H9 (cell line): ENCODE data around the gene HBD. TPM values are rescaled to one million over a fixed set of nuclear protein-coding genes. Genes with fewer than 3 reads are reported as not detected.

ENCODE experiments used
- DNase-seq: peaks from one replicate; pipeline ENCODE4 v3.0.0-alpha.2; 2017
- H2AFZ ChIP-seq: one replicate; pipeline ENCODE4 v1.6.1; 2013; ENCODE audit warnings: mild to moderate bottlenecking, low read length, control low read depth, moderate library complexity
- H2AK5ac ChIP-seq: 2 replicates; pipeline ENCODE4 v1.6.1; 2013; ENCODE audit warnings: low read length, control low read depth, mixed read lengths; ENCODE audit not compliant: insufficient read length
- H2BK120ac ChIP-seq: one replicate; pipeline ENCODE4 v1.6.1; 2013; ENCODE audit warnings: low read depth, mild to moderate bottlenecking, low read length, control low read depth, inconsistent platforms; ENCODE audit not compliant: poor library complexity, severe bottlenecking
- H2BK12ac ChIP-seq: 2 replicates; pipeline ENCODE4 v1.6.1; 2013; ENCODE audit warnings: low read length, control low read depth, mixed read lengths, low read depth; ENCODE audit not compliant: insufficient read length
- H2BK15ac ChIP-seq: 2 replicates; pipeline ENCODE4 v1.6.1; 2013; ENCODE audit warnings: low read depth, low read length, control low read depth
- H2BK20ac ChIP-seq: one replicate; pipeline ENCODE4 v1.6.1; 2013; ENCODE audit warnings: low read depth, mild to moderate bottlenecking, low read length, control low read depth, inconsistent platforms; ENCODE audit not compliant: poor library complexity, severe bottlenecking
- H2BK5ac ChIP-seq: 2 replicates; pipeline ENCODE4 v1.6.1; 2013; ENCODE audit warnings: low read length, control low read depth, mixed read lengths; ENCODE audit not compliant: insufficient read length
- H3K14ac ChIP-seq: 2 replicates; pipeline ENCODE4 v1.6.1; 2013; ENCODE audit warnings: low read length, control low read depth; ENCODE audit not compliant: insufficient read depth
- H3K18ac ChIP-seq: 2 replicates; pipeline ENCODE4 v1.6.1; 2013; ENCODE audit warnings: low read depth, mild to moderate bottlenecking, mixed read lengths, low read length, control low read depth; ENCODE audit not compliant: insufficient read length
- H3K23ac ChIP-seq: 2 replicates; pipeline ENCODE4 v1.6.1; 2013; ENCODE audit warnings: low read length, control low read depth, mixed read lengths, low read depth; ENCODE audit not compliant: insufficient read length
- H3K23me2 ChIP-seq: 2 replicates; pipeline ENCODE4 v1.6.1; 2013; ENCODE audit warnings: low read depth, mild to moderate bottlenecking, mixed read lengths, low read length, control low read depth; ENCODE audit not compliant: insufficient read length, poor library complexity, severe bottlenecking
- H3K27ac ChIP-seq: 2 replicates; pipeline ENCODE4 v1.5.1; 2013; ENCODE audit warnings: low read length, control low read depth, mixed read lengths, low read depth; ENCODE audit not compliant: insufficient read length
- H3K27me3 ChIP-seq: 2 replicates; pipeline ENCODE4 v1.6.1; 2013; ENCODE audit warnings: low read length, control low read depth, inconsistent platforms; ENCODE audit not compliant: insufficient read depth
- H3K4ac ChIP-seq: 2 replicates; pipeline ENCODE4 v1.6.1; 2013; ENCODE audit warnings: low read depth, mild to moderate bottlenecking, control low read depth, inconsistent platforms, low read length, moderate library complexity
- H3K4me1 ChIP-seq: 2 replicates; pipeline ENCODE4 v1.6.1; 2013; ENCODE audit warnings: low read length, control low read depth, inconsistent platforms; ENCODE audit not compliant: insufficient read depth
- H3K4me2 ChIP-seq: 2 replicates; pipeline ENCODE4 v1.6.1; 2013; ENCODE audit warnings: low read length, control low read depth, mixed read lengths; ENCODE audit not compliant: insufficient read length, insufficient read depth
- H3K56ac ChIP-seq: 2 replicates; pipeline ENCODE4 v1.6.1; 2013; ENCODE audit warnings: low read depth, mild to moderate bottlenecking, mixed read lengths, low read length, control low read depth; ENCODE audit not compliant: insufficient read length
- H3K79me1 ChIP-seq: 2 replicates; pipeline ENCODE4 v1.6.1; 2013; ENCODE audit warnings: low read depth, mild to moderate bottlenecking, moderate library complexity, low read length, control low read depth, inconsistent platforms; ENCODE audit not compliant: insufficient read depth, poor library complexity, severe bottlenecking
- H3K79me2 ChIP-seq: 2 replicates; pipeline ENCODE4 v1.6.1; 2013; ENCODE audit warnings: low read length, control low read depth, inconsistent platforms; ENCODE audit not compliant: insufficient read depth
- H3K9ac ChIP-seq: 2 replicates; pipeline ENCODE4 v1.6.1; 2013; ENCODE audit warnings: low read length, control low read depth, mixed read lengths; ENCODE audit not compliant: insufficient read length; ENCODE audit errors: extremely low read depth
- H3K9me3 ChIP-seq: one replicate; pipeline ENCODE4 v1.6.1; 2013; ENCODE audit warnings: low read depth, low read length, inconsistent platforms; ENCODE audit not compliant: control insufficient read depth
- H3T11ph ChIP-seq: one replicate; pipeline ENCODE4 v1.6.1; 2013; ENCODE audit warnings: mild to moderate bottlenecking, low read length, control low read depth, inconsistent platforms
- H4K20me1 ChIP-seq: one replicate; pipeline ENCODE4 v1.6.1; 2013; ENCODE audit not compliant: control insufficient read depth, insufficient read length, insufficient read depth
- H4K5ac ChIP-seq: 2 replicates; pipeline ENCODE4 v1.6.1; 2013; ENCODE audit warnings: low read depth, mild to moderate bottlenecking, mixed read lengths, low read length, control low read depth; ENCODE audit not compliant: insufficient read length
- H4K8ac ChIP-seq: replicated peaks from 2 replicates; pipeline ENCODE4 v1.6.1; 2013; ENCODE audit warnings: low read length, control low read depth, mixed read lengths, low read depth; ENCODE audit not compliant: insufficient read length
- H4K91ac ChIP-seq: 2 replicates; pipeline ENCODE4 v1.6.1; 2013; ENCODE audit warnings: low read depth, mild to moderate bottlenecking, moderate library complexity, mixed read lengths, low read length, control low read depth; ENCODE audit not compliant: insufficient read length
- H3K27ac Mint-ChIP-seq, 3 experiments: 2 replicates in 2 of 3; 3 replicates in 1 of 3; pipeline ENCODE4 v1.8.0; 2020 to 2021; ENCODE audit warnings: mixed read lengths in 3 of 3, mild to moderate bottlenecking in 1 of 3, moderate library complexity in 1 of 3
- H3K27me3 Mint-ChIP-seq: 2 replicates; pipeline ENCODE4 v1.8.0; 2021; ENCODE audit warnings: low read depth, mild to moderate bottlenecking, moderate library complexity, mixed read lengths
- H3K36me3 Mint-ChIP-seq, 3 experiments: 2 replicates in 2 of 3; 3 replicates in 1 of 3; pipeline ENCODE4 v1.8.0; 2020 to 2021; ENCODE audit warnings: low read depth in 3 of 3, mixed read lengths in 3 of 3; ENCODE audit not compliant: insufficient read depth in 1 of 3
- H3K4me1 Mint-ChIP-seq, 2 experiments: 2 replicates each; pipeline ENCODE4 v1.8.0; 2020; ENCODE audit warnings: mixed read lengths in 2 of 2
- H3K4me3 Mint-ChIP-seq, 2 experiments: 2 replicates in 1 of 2; 3 replicates in 1 of 2; pipeline ENCODE4 v1.8.0; 2020 to 2021; ENCODE audit warnings: mild to moderate bottlenecking in 2 of 2, mixed read lengths in 2 of 2, moderate library complexity in 1 of 2
- H3K9me3 Mint-ChIP-seq, 2 experiments: 2 replicates in 1 of 2; 3 replicates in 1 of 2; pipeline ENCODE4 v1.8.0; 2020; ENCODE audit warnings: mild to moderate bottlenecking in 2 of 2, mixed read lengths in 2 of 2, moderate library complexity in 1 of 2
- WGBS: extraction: QIAGEN DNeasy Blood & Tissue Kit; methylation state at CpG from one replicate; pipeline ENCODE4 v1.1.7; 2013; ENCODE audit warnings: missing lambda C conversion rate, low lambda C conversion rate, mixed read lengths; ENCODE audit not compliant: insufficient read length; ENCODE audit errors: extremely low coverage; 5-methylcytosine and 5-hydroxymethylcytosine counted together
- total RNA-seq: library from RNA; stranded (reverse); gene quantifications from 2 replicates; pipeline ENCODE4 v1.2.1, GENCODE V29; 2021
- TF ChIP-seq, protein P1 (sequence below): fragments of 200-600 bp; sonication (generic); conservative IDR thresholded peaks from 3 replicates; pipeline ENCODE4 v1.8.0; 2021; ENCODE audit warnings: antibody characterized with exemption, mild to moderate bottlenecking

The HBD gene
- total RNA-seq, 1 experiment from 2014 or later = not detected

DNA sequence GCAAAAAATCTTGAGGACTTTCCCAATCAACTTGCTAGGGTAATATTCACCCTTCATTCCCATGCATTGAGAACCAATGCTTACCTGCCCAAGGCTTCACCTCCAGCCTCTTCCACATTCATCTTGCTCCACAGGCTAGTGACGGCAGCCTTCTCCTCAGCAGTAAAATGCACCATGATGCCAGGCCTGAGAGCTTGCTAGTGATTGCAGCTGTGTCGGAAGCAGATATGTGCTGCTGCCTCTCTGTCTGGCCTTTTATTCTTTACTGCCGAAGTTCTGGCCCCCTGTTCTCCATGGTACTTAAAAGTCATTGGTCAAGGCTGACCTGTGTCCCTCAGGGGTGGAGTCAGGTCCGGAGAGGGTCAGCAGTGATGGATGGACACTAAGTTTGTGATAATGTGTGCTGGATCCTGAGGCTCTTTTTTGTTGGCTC lies 35.4 kb upstream of the HBD start, which contains the start of gene HBE1:
TSS of gene HBE1 (minus strand) at position 231 of the 433 bp plus-strand sequence. CDS start at position 176, 55 bp downstream.
- Mint-ChIP-seq H3K27ac (no peak within 1 kb of the TSS), H3K36me3 (no peaks in the 10 kb centered on the region), H3K4me3 (no peak within 1 kb of the TSS), H3K9me3 (no peaks in the 10 kb centered on the region; a peak in 1 of 5 replicates), H3K27me3 (no peaks in the 10 kb centered on the region), H3K4me1 (peaks cover 5 to 10% of the 10 kb centered on the region in 2 experiments)
- H3K27me3 ChIP-seq = no peaks in the 10 kb centered on the region
- no peak within 1 kb of the TSS for H2BK15ac ChIP-seq
- H3K56ac ChIP-seq = no peak within 1 kb of the TSS
- H2BK5ac ChIP-seq = no peak within 1 kb of the TSS
- H3K23ac ChIP-seq = no peak within 1 kb of the TSS
- no peak within 1 kb of the TSS for H4K8ac ChIP-seq
- H4K5ac ChIP-seq = no peak within 1 kb of the TSS
- no peak within 1 kb of the TSS for H2AK5ac ChIP-seq
- no peaks in the 10 kb centered on the region for H3K79me2 ChIP-seq
- H3K9me3 ChIP-seq = no peaks in the 10 kb centered on the region
- no peak for DNase-seq
- no peak within 1 kb of the TSS for H2BK20ac ChIP-seq
- no peaks in the 10 kb centered on the region for H3K79me1 ChIP-seq
- H2BK120ac ChIP-seq = no peak within 1 kb of the TSS
- H3K4me1 ChIP-seq = no peaks in the 10 kb centered on the region
- no peak within 1 kb of the TSS for H3T11ph ChIP-seq
- H3K14ac ChIP-seq = no peak within 1 kb of the TSS
- H2AFZ ChIP-seq = no peak within 1 kb of the TSS
- H3K4ac ChIP-seq = no peak within 1 kb of the TSS
- WGBS = no CpG with 5 or more reads among the region's 4 CpGs
- no peak within 1 kb of the TSS for H2BK12ac ChIP-seq
- H4K20me1 ChIP-seq = no peaks in the 10 kb centered on the region
- no peak within 1 kb of the TSS for H3K18ac ChIP-seq
- H3K23me2 ChIP-seq = no peaks in the 10 kb centered on the region
- H4K91ac ChIP-seq = no peak within 1 kb of the TSS
- H3K9ac ChIP-seq = no peak within 1 kb of the TSS
- H3K27ac ChIP-seq = no peak within 1 kb of the TSS
- TF ChIP-seq, protein P1, sequence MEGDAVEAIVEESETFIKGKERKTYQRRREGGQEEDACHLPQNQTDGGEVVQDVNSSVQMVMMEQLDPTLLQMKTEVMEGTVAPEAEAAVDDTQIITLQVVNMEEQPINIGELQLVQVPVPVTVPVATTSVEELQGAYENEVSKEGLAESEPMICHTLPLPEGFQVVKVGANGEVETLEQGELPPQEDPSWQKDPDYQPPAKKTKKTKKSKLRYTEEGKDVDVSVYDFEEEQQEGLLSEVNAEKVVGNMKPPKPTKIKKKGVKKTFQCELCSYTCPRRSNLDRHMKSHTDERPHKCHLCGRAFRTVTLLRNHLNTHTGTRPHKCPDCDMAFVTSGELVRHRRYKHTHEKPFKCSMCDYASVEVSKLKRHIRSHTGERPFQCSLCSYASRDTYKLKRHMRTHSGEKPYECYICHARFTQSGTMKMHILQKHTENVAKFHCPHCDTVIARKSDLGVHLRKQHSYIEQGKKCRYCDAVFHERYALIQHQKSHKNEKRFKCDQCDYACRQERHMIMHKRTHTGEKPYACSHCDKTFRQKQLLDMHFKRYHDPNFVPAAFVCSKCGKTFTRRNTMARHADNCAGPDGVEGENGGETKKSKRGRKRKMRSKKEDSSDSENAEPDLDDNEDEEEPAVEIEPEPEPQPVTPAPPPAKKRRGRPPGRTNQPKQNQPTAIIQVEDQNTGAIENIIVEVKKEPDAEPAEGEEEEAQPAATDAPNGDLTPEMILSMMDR = no peak
- no peak within 1 kb of the TSS for H3K4me2 ChIP-seq
